MG63 (cell line): Measurements from ENCODE around the gene CCT3. TPM values are rescaled to one million over a fixed set of nuclear protein-coding genes. Genes with fewer than 3 reads are reported as not detected.

Experiments used
- DNase-seq: peaks from one replicate; pipeline ENCODE4 v3.0.0-alpha.2; 2020
- H3K27me3 ChIP-seq: fragments of 250-450 bp; sonication (Bioruptor Pico); 2 replicates; pipeline ENCODE4 v1.5.1; 2020; ENCODE audit warnings: mild to moderate bottlenecking, moderate library complexity
- H3K36me3 ChIP-seq: fragments of 250-450 bp; sonication (Bioruptor Pico); 2 replicates; pipeline ENCODE4 v1.5.1; 2020; ENCODE audit warnings: mild to moderate bottlenecking, moderate library complexity
- H3K4me3 ChIP-seq: fragments of 250-450 bp; sonication (Bioruptor Pico); 2 replicates; pipeline ENCODE4 v1.5.1; 2020; ENCODE audit warnings: mild to moderate bottlenecking, moderate library complexity
- H3K9me3 ChIP-seq: fragments of 250-450 bp; sonication (Bioruptor Pico); 2 replicates; pipeline ENCODE4 v1.5.1; 2020; ENCODE audit warnings: mild to moderate bottlenecking, moderate library complexity
- total RNA-seq: library from RNA; depleted of rRNA; stranded (reverse); fragments of >200 nt; shearing (Covaris generic); gene quantifications from 2 replicates; pipeline ENCODE4 v1.2.3, GENCODE V29; 2014; ENCODE audit warnings: low replicate concordance; rRNA removed

Gene CCT3
- 1,070 and 1,240 TPM in 2 replicates for total RNA-seq

- Histone ChIP-seq H3K27me3 (no peaks in the 10 kb centered on the region), H3K36me3 (peaks cover 37% of the 10 kb centered on the region), H3K4me3 (peak within 1 kb of the TSS; percentile 80), H3K9me3 (no peaks in the 10 kb centered on the region)
- peak; percentile 100 for DNase-seq
Measured at GRCh38 chr1:156338180-156338976, at the start of gene CCT3, which contains the start of gene TSACC. Gene CCT3 (minus strand): TSS chr1:156338292. CDS start chr1:156338184, 108 bp downstream. Gene TSACC (plus strand): TSS chr1:156338526. CDS start chr1:156339758, 1,232 bp downstream.

GRCh38 chr1:156387870-156388173 is 49.7 kb upstream of the CCT3 start:
- no peaks in the 10 kb centered on the region for H3K36me3 ChIP-seq
- H3K9me3 ChIP-seq = no peaks in the 10 kb centered on the region
- DNase-seq = no peak
- H3K27me3 ChIP-seq = no peaks in the 10 kb centered on the region
- no peak overlapping the region for H3K4me3 ChIP-seq

GRCh38 chr1:156386949-156387869 is 49.1 kb upstream of the CCT3 start:
- H3K36me3 ChIP-seq = no peaks in the 10 kb centered on the region
- DNase-seq = no peak
- H3K27me3 ChIP-seq = no peaks in the 10 kb centered on the region
- no peaks in the 10 kb centered on the region for H3K9me3 ChIP-seq
- H3K4me3 ChIP-seq = no peak overlapping the region

GRCh38 chr1:156386134-156386901 is 48.2 kb upstream of the CCT3 start:
- no peaks in the 10 kb centered on the region for H3K27me3 ChIP-seq
- H3K36me3 ChIP-seq = no peaks in the 10 kb centered on the region
- no peak for DNase-seq
- no peaks in the 10 kb centered on the region for H3K9me3 ChIP-seq
- no peak overlapping the region for H3K4me3 ChIP-seq

GRCh38 chr1:156385534-156386031 is 47.5 kb upstream of the CCT3 start:
- H3K4me3 ChIP-seq = no peak overlapping the region
- DNase-seq = peak; percentile 45
- H3K36me3 ChIP-seq = no peaks in the 10 kb centered on the region
- no peaks in the 10 kb centered on the region for H3K27me3 ChIP-seq
- H3K9me3 ChIP-seq = no peaks in the 10 kb centered on the region

- Histone ChIP-seq H3K4me3 (no peak overlapping the region), H3K27me3 (no peaks in the 10 kb centered on the region), H3K36me3 (no peaks in the 10 kb centered on the region), H3K9me3 (no peaks in the 10 kb centered on the region)
- DNase-seq = no peak
Measured at GRCh38 chr1:156384658-156385057, 46.6 kb upstream of the CCT3 start.

- Histone ChIP-seq H3K27me3 (no peaks in the 10 kb centered on the region), H3K9me3 (no peaks in the 10 kb centered on the region), H3K36me3 (no peaks in the 10 kb centered on the region), H3K4me3 (no peak overlapping the region)
- DNase-seq = no peak
Measured at GRCh38 chr1:156384007-156384406, 45.9 kb upstream of the CCT3 start.

- Histone ChIP-seq H3K4me3 (no peak overlapping the region), H3K36me3 (no peaks in the 10 kb centered on the region), H3K27me3 (no peaks in the 10 kb centered on the region), H3K9me3 (no peaks in the 10 kb centered on the region)
- DNase-seq = peak; percentile 63
Measured at GRCh38 chr1:156383023-156383422, 44.9 kb upstream of the CCT3 start.

- Histone ChIP-seq H3K9me3 (no peaks in the 10 kb centered on the region), H3K4me3 (no peak overlapping the region), H3K36me3 (no peaks in the 10 kb centered on the region), H3K27me3 (no peaks in the 10 kb centered on the region)
- DNase-seq = no peak
Measured at GRCh38 chr1:156382561-156382960, 44.5 kb upstream of the CCT3 start.

GRCh38 chr1:156379420-156380165 is 41.5 kb upstream of the CCT3 start:
- Histone ChIP-seq H3K27me3 (no peaks in the 10 kb centered on the region), H3K36me3 (no peaks in the 10 kb centered on the region), H3K9me3 (no peaks in the 10 kb centered on the region), H3K4me3 (no peak overlapping the region)
- DNase-seq = no peak

GRCh38 chr1:156378557-156378956 is 40.5 kb upstream of the CCT3 start:
- Histone ChIP-seq H3K36me3 (no peaks in the 10 kb centered on the region), H3K27me3 (peaks cover 7% of the 10 kb centered on the region; the same call in 1 of the 2 replicates), H3K4me3 (no peak overlapping the region), H3K9me3 (no peaks in the 10 kb centered on the region)
- DNase-seq = no peak

- DNase-seq = no peak
- H3K36me3 ChIP-seq = no peaks in the 10 kb centered on the region
- H3K4me3 ChIP-seq = no peak overlapping the region
- peaks cover 9% of the 10 kb centered on the region for H3K27me3 ChIP-seq
- H3K9me3 ChIP-seq = no peaks in the 10 kb centered on the region
Measured at GRCh38 chr1:156376958-156377919, 39.1 kb upstream of the CCT3 start.

- Histone ChIP-seq H3K9me3 (no peaks in the 10 kb centered on the region), H3K4me3 (no peak overlapping the region), H3K27me3 (peaks cover 12% of the 10 kb centered on the region), H3K36me3 (no peaks in the 10 kb centered on the region)
- DNase-seq = no peak
Measured at GRCh38 chr1:156376146-156376545, 38.1 kb upstream of the CCT3 start.

- DNase-seq = no peak
- H3K9me3 ChIP-seq = no peaks in the 10 kb centered on the region
- H3K27me3 ChIP-seq = peaks cover 12% of the 10 kb centered on the region
- no peaks in the 10 kb centered on the region for H3K36me3 ChIP-seq
- H3K4me3 ChIP-seq = no peak overlapping the region
Measured at GRCh38 chr1:156373546-156373945, 35.5 kb upstream of the CCT3 start.

- no peaks in the 10 kb centered on the region for H3K36me3 ChIP-seq
- no peaks in the 10 kb centered on the region for H3K9me3 ChIP-seq
- H3K4me3 ChIP-seq = no peak overlapping the region
- no peak for DNase-seq
- peaks cover 12% of the 10 kb centered on the region for H3K27me3 ChIP-seq
Measured at GRCh38 chr1:156372876-156373275, 34.8 kb upstream of the CCT3 start.
